Uterus (tissue), 4 donors: ENCODE data around the gene ABAT. TPM values are rescaled to one million over a fixed set of nuclear protein-coding genes. Genes with fewer than 3 reads are reported as not detected.

Experiments
- DNase-seq, 2 donors: peaks; one replicate each; pipeline ENCODE4 v3.0.0-alpha.2; 2019 to 2020
- H3K27ac ChIP-seq, 2 donors: fragments of 200-600 bp; sonication (generic); 1 replicate in 1 of 2; 2 replicates in 1 of 2; pipeline ENCODE4 v1.5.1; 2016 to 2018
- H3K27me3 ChIP-seq, 2 donors: fragments of 200-600 bp; sonication (generic); one replicate each; pipeline ENCODE4 v1.5.1; 2018 to 2019; ENCODE audit warnings: control low read depth in 1 of 2
- H3K36me3 ChIP-seq, 2 donors: fragments of 200-600 bp; sonication (generic); one replicate each; pipeline ENCODE4 v1.5.1; 2019; ENCODE audit warnings: control low read depth in 1 of 2
- H3K4me1 ChIP-seq, 2 donors: fragments of 200-600 bp; sonication (generic); one replicate each; pipeline ENCODE4 v1.5.1; 2018 to 2019; ENCODE audit warnings: control low read depth in 1 of 2
- H3K4me3 ChIP-seq, 2 donors: fragments of 200-600 bp; sonication (generic); 1 replicate in 1 of 2; 2 replicates in 1 of 2; pipeline ENCODE4 v1.5.1; 2018 to 2019; ENCODE audit warnings: mild to moderate bottlenecking in 1 of 2
- H3K9me3 ChIP-seq, 2 donors: fragments of 200-600 bp; sonication (generic); one replicate each; pipeline ENCODE4 v1.5.1; 2019; ENCODE audit warnings: control low read depth in 1 of 2
- POLR2A ChIP-seq, 2 donors: fragments of 450-650 bp; IDR thresholded peaks; one replicate each; pipeline ENCODE4 v1.6.1; 2016; ENCODE audit warnings: antibody characterized with exemption in 2 of 2, mild to moderate bottlenecking in 1 of 2, moderate library complexity in 1 of 2
- intact Hi-C: fragments of 100-400 bp; cut with DNase I; formaldehyde crosslinking; loops from one replicate; pipeline ENCODE4 v1.15.1; 2023; ENCODE audit warnings: low total_unique reads
- total RNA-seq, 4 donors: library from RNA; depleted of rRNA in 3 of 4; stranded (reverse); fragments of >200 nt in 3 of 4; gene quantifications; one replicate each; pipeline versions ENCODE4 v1.1.0 to v1.2.4, GENCODE V29; 2014 to 2023
- TF ChIP-seq, protein P1 (sequence below), 4 experiments: fragments of 200-600 bp in 2 of 4; fragments of 450-650 bp in 2 of 4; sonication (generic) in 2 of 4; IDR thresholded peaks; one replicate each; pipeline ENCODE4 v1.5.1; 2016 to 2019; ENCODE audit warnings: antibody characterized with exemption in 4 of 4, mild to moderate bottlenecking in 2 of 4, moderate library complexity in 1 of 4
- donor health status: DM: yes; HTN: yes; CAD: no.

Gene ABAT
- total RNA-seq, 4 donors from 2014 or later = 1.0 to 11.0 (median 6.7) TPM

DNA sequence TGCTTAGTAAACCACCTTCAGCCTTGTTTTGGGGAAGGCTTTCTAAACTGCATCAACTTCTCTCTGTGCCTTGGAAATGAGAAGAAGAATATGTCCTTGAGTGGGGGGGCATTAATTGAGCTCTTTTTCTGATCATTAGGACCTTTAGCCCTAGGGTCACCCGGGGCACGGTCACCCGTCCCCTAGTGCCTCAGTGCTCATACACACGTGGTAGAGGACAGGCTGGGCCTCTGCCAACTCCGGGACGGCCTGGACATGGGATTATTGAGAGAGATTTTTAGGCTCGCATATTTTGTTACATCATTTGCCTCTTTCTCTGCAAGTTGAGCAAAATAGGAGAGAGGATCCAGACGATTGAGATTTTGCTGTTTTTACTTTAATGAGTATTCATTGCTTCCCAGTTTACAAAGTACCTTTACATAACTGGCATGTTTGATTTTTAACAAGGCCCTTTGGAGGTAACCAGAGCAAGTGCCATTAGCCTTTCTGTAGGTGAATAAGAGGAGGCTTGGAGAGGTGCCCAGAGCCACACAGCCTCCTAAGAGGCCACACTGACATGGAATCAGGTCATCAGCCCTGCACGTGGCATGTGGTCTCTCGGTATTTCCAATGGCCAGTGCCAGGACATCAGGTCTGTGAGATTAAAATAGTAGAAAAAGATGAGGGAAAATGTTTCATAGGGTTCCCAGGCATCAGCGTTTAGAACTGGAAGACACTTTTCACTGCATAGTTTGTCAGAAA, 134.4 kb downstream of the ABAT start:
- no peak for TF ChIP-seq POLR2A (IDR thresholded peaks at IDR 0.05)
- TF ChIP-seq, protein P1, sequence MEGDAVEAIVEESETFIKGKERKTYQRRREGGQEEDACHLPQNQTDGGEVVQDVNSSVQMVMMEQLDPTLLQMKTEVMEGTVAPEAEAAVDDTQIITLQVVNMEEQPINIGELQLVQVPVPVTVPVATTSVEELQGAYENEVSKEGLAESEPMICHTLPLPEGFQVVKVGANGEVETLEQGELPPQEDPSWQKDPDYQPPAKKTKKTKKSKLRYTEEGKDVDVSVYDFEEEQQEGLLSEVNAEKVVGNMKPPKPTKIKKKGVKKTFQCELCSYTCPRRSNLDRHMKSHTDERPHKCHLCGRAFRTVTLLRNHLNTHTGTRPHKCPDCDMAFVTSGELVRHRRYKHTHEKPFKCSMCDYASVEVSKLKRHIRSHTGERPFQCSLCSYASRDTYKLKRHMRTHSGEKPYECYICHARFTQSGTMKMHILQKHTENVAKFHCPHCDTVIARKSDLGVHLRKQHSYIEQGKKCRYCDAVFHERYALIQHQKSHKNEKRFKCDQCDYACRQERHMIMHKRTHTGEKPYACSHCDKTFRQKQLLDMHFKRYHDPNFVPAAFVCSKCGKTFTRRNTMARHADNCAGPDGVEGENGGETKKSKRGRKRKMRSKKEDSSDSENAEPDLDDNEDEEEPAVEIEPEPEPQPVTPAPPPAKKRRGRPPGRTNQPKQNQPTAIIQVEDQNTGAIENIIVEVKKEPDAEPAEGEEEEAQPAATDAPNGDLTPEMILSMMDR (IDR thresholded peaks at IDR 0.05) = no peak
- intact Hi-C loops = no loop called here
- no peak for DNase-seq
- no peaks in the 10 kb centered on the region for H3K4me1 ChIP-seq
- no peak overlapping the region for H3K27ac ChIP-seq
- no peaks in the 10 kb centered on the region for H3K36me3 ChIP-seq
- H3K4me3 ChIP-seq = no peak overlapping the region
- H3K27me3 ChIP-seq = no peaks in the 10 kb centered on the region
- H3K9me3 ChIP-seq = no peaks in the 10 kb centered on the region

DNA sequence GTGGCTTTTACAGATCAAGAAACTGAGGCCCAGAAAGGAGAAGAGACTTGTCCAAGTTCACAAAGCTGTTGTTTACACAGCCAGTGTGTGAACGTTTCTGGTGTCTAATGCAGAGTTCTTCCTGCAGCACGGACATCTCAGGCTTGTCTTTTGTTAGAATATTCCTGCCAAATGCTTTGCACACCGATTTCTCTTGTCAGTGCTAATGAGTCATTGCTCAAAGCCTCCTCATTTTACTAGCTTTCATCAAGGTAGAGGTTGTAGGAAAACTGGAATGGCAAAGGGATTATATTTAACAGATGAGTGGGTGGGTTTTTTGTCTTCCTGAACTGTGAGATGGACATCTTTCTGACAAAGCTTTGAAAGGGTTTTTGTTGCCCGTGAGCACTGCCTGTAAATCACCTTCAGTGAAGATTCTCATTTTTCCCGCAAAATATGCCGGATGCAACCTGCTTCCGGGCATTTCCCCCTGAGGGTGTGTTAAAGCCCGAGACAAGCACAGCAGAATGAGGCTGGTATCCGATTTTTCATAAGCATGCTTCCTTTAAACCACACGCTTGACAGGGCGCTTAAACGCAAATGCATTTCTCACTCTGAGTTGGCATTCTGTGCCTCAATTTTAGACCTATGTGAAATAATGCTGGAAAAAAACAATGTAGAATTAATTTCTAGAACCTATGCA, 137.9 kb downstream of the ABAT start:
- intact Hi-C loops = no loop called here
- TF ChIP-seq, protein P1 (IDR thresholded peaks at IDR 0.05) = no peak
- TF ChIP-seq POLR2A (IDR thresholded peaks at IDR 0.05) = no peak
- no peaks in the 10 kb centered on the region for H3K9me3 ChIP-seq
- no peaks in the 10 kb centered on the region for H3K27me3 ChIP-seq
- DNase-seq = no peak
- H3K4me1 ChIP-seq = no peaks in the 10 kb centered on the region
- H3K4me3 ChIP-seq = no peak overlapping the region
- H3K36me3 ChIP-seq = no peaks in the 10 kb centered on the region
- H3K27ac ChIP-seq = no peak overlapping the region

GRCh38 chr16:8814095-8814806, 139.8 kb downstream of the ABAT start:
- Histone ChIP-seq H3K36me3 (no peaks in the 10 kb centered on the region), H3K4me3 (no peak overlapping the region), H3K27me3 (no peaks in the 10 kb centered on the region), H3K9me3 (no peaks in the 10 kb centered on the region), H3K27ac (no peak overlapping the region), H3K4me1 (no peaks in the 10 kb centered on the region)
- DNase-seq = no peak
- TF ChIP-seq, protein P1 (IDR thresholded peaks at IDR 0.05) = no peak
- no peak for TF ChIP-seq POLR2A (IDR thresholded peaks at IDR 0.05)
- intact Hi-C loops = no loop called here

DNA sequence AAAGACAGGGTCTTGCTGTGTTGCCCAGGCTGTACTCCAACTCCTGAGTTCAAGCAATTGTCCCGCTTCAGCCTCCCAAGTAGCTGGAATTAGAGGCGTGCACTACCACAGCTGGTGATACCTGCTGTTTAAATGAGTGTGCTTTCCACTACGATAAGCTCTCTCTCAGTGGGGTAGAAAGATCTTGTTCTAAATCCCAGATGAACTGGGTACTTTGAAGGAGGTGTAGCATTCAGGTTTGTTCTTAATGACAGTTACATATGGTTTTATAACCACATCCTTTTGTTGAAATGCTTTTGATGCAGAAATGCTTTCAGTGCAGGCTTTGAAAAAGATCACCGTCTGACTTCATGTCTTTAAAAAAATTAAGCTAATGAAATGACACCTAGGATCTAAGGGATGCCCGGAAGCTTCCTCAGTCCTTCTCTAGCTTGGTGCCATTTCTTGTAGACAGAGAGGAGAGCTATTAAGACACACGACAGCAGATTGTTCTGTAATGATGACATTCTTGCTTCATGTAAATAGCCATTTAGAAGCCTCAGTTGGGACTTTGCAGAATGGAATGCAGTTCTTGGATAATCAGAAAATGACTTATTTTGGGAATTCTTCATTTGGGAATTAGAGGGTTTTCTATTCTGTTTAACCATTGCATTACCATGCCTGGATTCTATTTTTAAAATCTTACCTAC, 142.7 kb downstream of the ABAT start:
- H3K4me1 ChIP-seq = no peaks in the 10 kb centered on the region
- H3K36me3 ChIP-seq = no peaks in the 10 kb centered on the region
- H3K27me3 ChIP-seq = no peaks in the 10 kb centered on the region
- no peaks in the 10 kb centered on the region for H3K9me3 ChIP-seq
- no peak for DNase-seq
- TF ChIP-seq, protein P1 (IDR thresholded peaks at IDR 0.05) = no peak
- no peak for TF ChIP-seq POLR2A (IDR thresholded peaks at IDR 0.05)
- no peak overlapping the region for H3K4me3 ChIP-seq
- intact Hi-C loops = no loop called here
- H3K27ac ChIP-seq = no peak overlapping the region
